Mucosa of descending colon (tissue), 3 donors: ENCODE data around the gene SLC7A6OS. TPM values are rescaled to one million over a fixed set of nuclear protein-coding genes. Genes with fewer than 3 reads are reported as not detected.

ENCODE experiments used
- ATAC-seq: fragments of 200-7000 bp; cut with Tn5 transposase; one replicate; pipeline ENCODE4 v1.9.1; 2020; ENCODE audit warnings: mild to moderate bottlenecking, moderate library complexity
- DNase-seq, 3 donors: peaks; one replicate each; pipeline ENCODE4 v3.0.0-alpha.2; 2020
- H3K36me3 ChIP-seq: fragments of 200-600 bp; one replicate; pipeline ENCODE4 v1.8.0; 2021; ENCODE audit warnings: low read depth, mild to moderate bottlenecking
- H3K4me1 ChIP-seq: fragments of 200-600 bp; one replicate; pipeline ENCODE4 v1.8.0; 2021; ENCODE audit warnings: low read depth, mild to moderate bottlenecking
- H3K4me3 ChIP-seq: fragments of 200-600 bp; one replicate; pipeline ENCODE4 v1.8.0; 2021; ENCODE audit warnings: mild to moderate bottlenecking
- H3K9me3 ChIP-seq: fragments of 200-600 bp; one replicate; pipeline ENCODE4 v1.8.0; 2021; ENCODE audit warnings: mild to moderate bottlenecking
- intact Hi-C, 2 donors: fragments of 100-400 bp; cut with DNase I in 1 of 2; cut with micrococcal nuclease in 1 of 2; formaldehyde crosslinking; loops; one replicate each; pipeline versions ENCODE4 v1.11.0 to v1.11.1; 2022; cut with DNase I, micrococcal nuclease
- total RNA-seq, 3 donors: library from RNA; stranded (reverse); fragmentation: NEBNext Ultra II Directional in 2 of 3; extraction: Animal tissue kit (Norgen Biotek cat#: 25700) in 2 of 3; gene quantifications; one replicate each; pipeline versions ENCODE4 v1.2.1 to v1.2.4, GENCODE V29; 2021 to 2023
- TF ChIP-seq, protein P1 (sequence below): fragments of 200-600 bp; IDR thresholded peaks from one replicate; pipeline ENCODE4 v1.8.0; 2022; ENCODE audit warnings: antibody characterized with exemption, mild to moderate bottlenecking
- donor health status: DM: no; HTN: no; CAD: no; lungs with moderate emphysema.
- donor health status: DM: no; HTN: no; CAD: no.
- donor health status: DM: no; HTN: yes; CAD: no.

SLC7A6OS gene
- total RNA-seq, 3 donors from 2014 or later, result 16.2 to 22.0 (median 18.4) TPM

DNA sequence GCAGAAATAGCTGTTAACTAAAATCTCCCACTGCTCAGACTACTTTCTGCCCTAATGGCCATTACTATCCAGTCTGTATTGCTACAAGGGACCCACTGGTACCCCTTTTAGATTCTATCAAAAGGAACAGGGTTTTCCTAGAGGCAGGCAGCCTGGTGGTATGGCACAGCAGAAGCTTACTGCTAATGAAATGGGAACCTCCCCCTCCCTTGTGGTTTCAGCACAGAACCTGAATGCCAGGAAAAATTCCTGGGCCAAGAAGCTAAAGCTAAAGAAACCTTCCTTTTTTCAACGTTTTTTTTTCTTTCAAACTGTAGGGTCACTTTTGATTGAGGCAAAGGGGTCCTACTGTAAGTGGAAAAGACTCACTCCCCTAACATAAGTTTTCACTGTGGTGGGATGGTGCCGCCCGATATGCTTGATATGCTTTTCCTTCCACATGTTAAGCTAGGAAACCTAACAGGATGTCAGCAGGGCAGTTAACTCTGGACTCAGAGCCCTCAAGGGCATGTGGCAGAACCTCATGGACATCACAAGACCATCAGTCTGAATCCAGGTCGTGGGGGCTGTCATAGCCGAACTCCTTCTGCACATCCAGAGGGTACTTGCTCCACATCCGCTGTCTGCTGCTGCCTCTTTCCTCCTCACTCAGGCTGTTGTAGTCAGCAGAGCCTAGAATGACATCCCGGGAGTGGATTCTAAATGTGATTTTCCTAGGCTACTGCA lies 9.8 kb downstream of the SLC7A6OS start:
- Histone ChIP-seq H3K4me3 (no peak overlapping the region), H3K36me3 (peaks cover 9% of the 10 kb centered on the region), H3K4me1 (no peaks in the 10 kb centered on the region), H3K9me3 (no peaks in the 10 kb centered on the region)
- ATAC-seq (no peak), DNase-seq (no peak)
- TF ChIP-seq, protein P1, sequence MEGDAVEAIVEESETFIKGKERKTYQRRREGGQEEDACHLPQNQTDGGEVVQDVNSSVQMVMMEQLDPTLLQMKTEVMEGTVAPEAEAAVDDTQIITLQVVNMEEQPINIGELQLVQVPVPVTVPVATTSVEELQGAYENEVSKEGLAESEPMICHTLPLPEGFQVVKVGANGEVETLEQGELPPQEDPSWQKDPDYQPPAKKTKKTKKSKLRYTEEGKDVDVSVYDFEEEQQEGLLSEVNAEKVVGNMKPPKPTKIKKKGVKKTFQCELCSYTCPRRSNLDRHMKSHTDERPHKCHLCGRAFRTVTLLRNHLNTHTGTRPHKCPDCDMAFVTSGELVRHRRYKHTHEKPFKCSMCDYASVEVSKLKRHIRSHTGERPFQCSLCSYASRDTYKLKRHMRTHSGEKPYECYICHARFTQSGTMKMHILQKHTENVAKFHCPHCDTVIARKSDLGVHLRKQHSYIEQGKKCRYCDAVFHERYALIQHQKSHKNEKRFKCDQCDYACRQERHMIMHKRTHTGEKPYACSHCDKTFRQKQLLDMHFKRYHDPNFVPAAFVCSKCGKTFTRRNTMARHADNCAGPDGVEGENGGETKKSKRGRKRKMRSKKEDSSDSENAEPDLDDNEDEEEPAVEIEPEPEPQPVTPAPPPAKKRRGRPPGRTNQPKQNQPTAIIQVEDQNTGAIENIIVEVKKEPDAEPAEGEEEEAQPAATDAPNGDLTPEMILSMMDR, result no peak
- intact Hi-C loops, result no loop called here

DNA sequence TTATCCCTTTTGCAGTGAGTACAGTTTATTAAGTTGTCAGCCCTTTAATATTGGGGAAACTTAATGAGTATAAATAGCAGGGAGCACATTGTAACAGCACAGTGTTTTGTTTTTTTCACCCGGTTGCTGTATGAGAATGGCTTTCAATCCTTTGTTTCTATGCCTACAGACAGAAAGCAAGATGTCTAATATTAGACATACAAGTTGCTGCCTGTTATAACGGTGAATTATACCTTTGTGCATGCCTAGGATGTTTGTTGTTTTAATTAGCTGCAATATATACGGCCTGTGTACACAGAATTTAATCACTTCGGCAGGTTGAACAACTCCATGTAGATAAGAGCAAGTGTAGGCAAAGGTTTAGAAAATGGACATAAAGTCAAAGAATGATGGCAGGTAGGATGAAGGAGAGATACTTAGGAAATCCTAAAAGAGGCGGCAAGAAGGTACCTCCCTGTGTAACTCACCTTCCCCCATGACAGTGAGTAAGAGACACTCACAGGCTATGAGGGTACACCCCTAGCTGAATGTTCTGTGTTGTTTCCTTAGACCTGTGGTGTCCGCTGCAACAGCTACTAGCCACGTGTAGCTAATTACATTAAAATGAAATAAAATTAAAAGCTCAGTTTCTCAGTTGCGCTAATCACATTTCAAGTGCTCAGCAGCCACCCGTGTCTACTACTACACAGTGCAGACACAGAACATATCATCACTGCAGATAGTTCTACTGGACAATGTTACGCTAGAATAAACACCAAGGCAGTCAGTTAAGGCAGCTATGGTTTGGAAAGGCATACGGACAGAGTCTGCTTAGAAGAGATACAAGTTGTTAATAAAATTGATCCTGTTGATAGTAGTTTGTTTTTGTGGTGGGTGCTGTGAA lies 10.9 kb downstream of the SLC7A6OS start:
- Histone ChIP-seq H3K4me1 (no peaks in the 10 kb centered on the region), H3K36me3 (peaks cover 9% of the 10 kb centered on the region), H3K9me3 (no peaks in the 10 kb centered on the region), H3K4me3 (no peak overlapping the region)
- intact Hi-C loops, result no loop called here
- no peak for ATAC-seq
- TF ChIP-seq, protein P1, result no peak
- DNase-seq, result no peak

DNA sequence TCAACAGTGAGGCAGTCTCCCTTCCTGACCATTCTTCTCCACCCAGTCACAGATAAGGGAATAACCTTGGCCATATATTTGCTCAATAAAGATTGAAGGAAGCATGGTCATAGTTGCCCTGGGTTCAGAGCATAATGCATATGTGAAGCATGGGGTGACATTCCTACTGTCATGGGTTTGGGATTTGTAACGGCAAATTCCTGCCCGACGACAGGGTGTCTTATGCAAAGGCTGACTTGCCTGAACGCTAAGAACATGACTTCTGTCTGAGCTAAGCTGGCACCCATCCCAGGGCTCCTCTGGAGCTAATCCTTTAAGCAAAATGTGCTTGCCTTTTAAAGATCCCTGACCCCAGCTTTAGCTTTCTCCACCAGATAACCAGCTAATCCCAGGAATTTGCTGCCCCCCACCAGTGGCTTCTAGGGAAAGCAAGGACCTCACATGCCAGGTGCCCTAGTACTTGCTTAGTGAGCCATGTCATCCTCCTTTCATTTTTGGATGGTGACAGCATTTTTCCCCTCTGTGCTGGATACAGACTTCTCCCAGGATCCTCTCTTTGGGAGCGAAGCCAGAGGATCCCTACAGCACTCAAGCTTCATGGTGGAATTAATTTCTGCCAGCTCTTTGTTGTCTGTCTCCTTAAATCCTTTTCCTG lies 11.7 kb downstream of the SLC7A6OS start:
- H3K36me3 ChIP-seq, result peaks cover 9% of the 10 kb centered on the region
- TF ChIP-seq, protein P1, result no peak
- no peaks in the 10 kb centered on the region for H3K9me3 ChIP-seq
- H3K4me1 ChIP-seq, result no peaks in the 10 kb centered on the region
- H3K4me3 ChIP-seq, result no peak overlapping the region
- ATAC-seq (peak; percentile 11), DNase-seq (no peak)
- intact Hi-C loops, result no loop called here

DNA sequence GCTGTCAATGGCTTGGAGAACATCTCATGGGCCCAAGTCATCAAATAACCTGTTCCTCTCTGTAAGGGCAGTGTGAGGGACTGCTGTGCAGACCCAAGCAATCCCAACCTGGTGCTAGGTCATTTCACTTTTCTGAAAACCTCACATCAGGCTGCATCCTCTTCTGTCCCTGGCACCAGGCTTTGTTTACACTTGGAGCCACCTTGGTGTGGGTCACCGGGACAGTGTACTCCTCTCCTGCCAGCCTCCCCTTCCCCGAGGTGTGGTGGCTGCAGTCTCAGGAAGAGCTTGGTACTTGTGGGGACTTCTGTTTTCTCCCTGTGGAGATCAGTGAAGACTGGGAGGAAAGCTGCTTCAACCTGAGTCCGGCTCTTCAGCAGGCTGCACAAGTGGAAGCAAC lies 12.4 kb downstream of the SLC7A6OS start:
- ATAC-seq, result no peak
- H3K36me3 ChIP-seq, result peaks cover 9% of the 10 kb centered on the region

DNA sequence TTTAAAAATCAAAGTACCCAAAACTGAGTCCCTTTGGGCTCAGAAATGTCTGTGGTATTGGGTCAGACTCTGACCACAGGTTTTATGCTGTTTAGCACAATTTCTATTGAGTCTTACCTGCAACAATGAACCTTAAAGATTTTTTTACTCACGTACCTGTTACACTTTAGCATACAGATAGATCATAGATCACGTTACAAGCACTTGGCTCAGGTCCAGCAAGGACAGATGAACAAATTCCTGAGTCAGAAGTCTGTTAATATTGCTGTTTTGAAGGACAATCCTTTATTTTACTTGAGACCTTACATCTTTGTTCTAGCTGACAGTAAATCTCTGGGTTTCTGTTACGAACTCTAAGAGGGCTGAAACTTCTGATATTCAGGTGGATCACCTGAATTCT lies 12.8 kb downstream of the SLC7A6OS start:
- no peaks in the 10 kb centered on the region for H3K4me1 ChIP-seq
- H3K36me3 ChIP-seq, result peaks cover 9% of the 10 kb centered on the region
- H3K4me3 ChIP-seq, result no peak overlapping the region
- intact Hi-C loops, result no loop called here
- no peak for ATAC-seq
- TF ChIP-seq, protein P1, result no peak
- H3K9me3 ChIP-seq, result no peaks in the 10 kb centered on the region
- DNase-seq, result no peak

More for the DNA sequence above, 12.4 kb downstream of the SLC7A6OS start:
- no peak for DNase-seq
- Histone ChIP-seq H3K4me1 (no peaks in the 10 kb centered on the region), H3K4me3 (no peak overlapping the region), H3K9me3 (no peaks in the 10 kb centered on the region)
- intact Hi-C loops, result no loop called here
- TF ChIP-seq, protein P1, result no peak
